ENCODE data around the gene MT1HL1. TPM values are rescaled to one million over a fixed set of nuclear protein-coding genes. Genes with fewer than 3 reads are reported as not detected.
"Not testable (repeated sequence)": the region's sequence is repeated elsewhere in the genome, so short reads cannot be mapped to it uniquely, and the experiment has no call there.

MT1HL1 gene
- total RNA-seq, 4 donors from 2014 or later, result not detected

DNA sequence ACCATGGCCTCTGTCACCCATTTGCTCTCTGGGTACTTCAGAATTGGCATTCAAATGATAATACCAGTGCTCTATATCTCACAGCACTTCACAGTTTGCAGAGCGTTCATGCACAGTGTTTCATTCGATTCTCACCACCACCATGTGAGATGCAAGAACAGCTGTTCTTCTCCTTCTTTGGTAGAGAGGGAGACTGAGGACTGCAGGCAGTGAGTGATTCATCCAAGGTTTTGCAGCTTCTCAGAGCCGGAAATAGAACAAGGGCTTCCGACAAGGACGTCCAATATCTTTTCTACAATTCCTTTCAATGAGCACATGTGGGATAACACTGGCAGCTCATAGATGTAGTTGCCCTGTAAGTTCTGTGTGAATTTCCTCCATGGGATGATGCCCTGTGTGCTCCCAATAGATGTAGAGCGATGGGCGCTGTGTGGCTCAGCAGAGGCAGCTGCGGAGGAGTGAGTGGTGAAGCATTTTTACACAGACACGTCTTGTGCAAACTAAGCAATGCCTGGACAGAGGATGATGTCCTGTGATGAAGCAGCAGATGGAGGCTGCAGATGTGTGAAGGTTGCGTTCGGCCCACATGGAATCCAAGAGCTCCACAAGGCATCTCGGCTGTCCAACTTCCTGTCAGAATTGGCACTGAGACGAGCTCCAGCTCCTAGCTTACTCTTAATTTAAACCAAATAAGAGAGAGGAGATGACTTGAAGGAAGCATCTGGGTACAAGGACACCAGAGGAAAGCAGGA, 24.9 kb downstream of the MT1HL1 start:
- WGBS, 2 donors, result 88% methylated on average over 13 of the region's 13 CpGs
- no peaks in the 10 kb centered on the region for H3K4me1 ChIP-seq
- no peaks in the 10 kb centered on the region for H3K36me3 ChIP-seq
- TF ChIP-seq CTCF (IDR thresholded peaks at IDR 0.05), result no peak
- no peak for TF ChIP-seq EP300 (IDR thresholded peaks at IDR 0.05)
- TF ChIP-seq POLR2A (IDR thresholded peaks at IDR 0.05), result no peak
- H3K4me3 ChIP-seq, result no peak overlapping the region
- peaks cover 0 to 8% (median 0%) of the 10 kb centered on the region in 4 donors for H3K9me3 ChIP-seq
- H3K27ac ChIP-seq, result no peak overlapping the region
- no peaks in the 10 kb centered on the region for H3K27me3 ChIP-seq
- DNase-seq (ENCODE audit: low spot score in 2 of 2), result no peak

- no peaks in the 10 kb centered on the region for H3K36me3 ChIP-seq
- H3K4me3 ChIP-seq, result no peak overlapping the region
- TF ChIP-seq CTCF (IDR thresholded peaks at IDR 0.05) (no peak), EP300 (IDR thresholded peaks at IDR 0.05) (no peak), POLR2A (IDR thresholded peaks at IDR 0.05) (no peak)
- no peak for DNase-seq (ENCODE audit: low spot score in 2 of 2)
- no peak overlapping the region for H3K27ac ChIP-seq
- 93 to 95% methylated on average over 14 of the region's 14 CpGs for WGBS, 2 donors
- peaks cover 0 to 8% (median 0%) of the 10 kb centered on the region in 4 donors for H3K9me3 ChIP-seq
- no peaks in the 10 kb centered on the region for H3K27me3 ChIP-seq
- no peaks in the 10 kb centered on the region for H3K4me1 ChIP-seq
These were observed 25.5 kb downstream of the MT1HL1 start for GRCh38 chr1:236978740-236979139.

- TF ChIP-seq CTCF (IDR thresholded peaks at IDR 0.05) (no peak), POLR2A (IDR thresholded peaks at IDR 0.05) (no peak), EP300 (IDR thresholded peaks at IDR 0.05) (no peak)
These were observed 28.8 kb downstream of the MT1HL1 start for GRCh38 chr1:236975461-236975860.

GRCh38 chr1:236974025-236974424, 30.2 kb downstream of the MT1HL1 start:
- not testable (repeated sequence) for H3K27ac ChIP-seq; H3K9me3 ChIP-seq; H3K4me3 ChIP-seq; DNase-seq (ENCODE audit: low spot score in 2 of 2); H3K27me3 ChIP-seq; H3K4me1 ChIP-seq; H3K36me3 ChIP-seq
- 76 to 87% methylated on average over 5 of the region's 5 CpGs for WGBS, 2 donors

More at GRCh38 chr1:236975461-236975860, 28.8 kb downstream of the MT1HL1 start:
- no peaks in the 10 kb centered on the region for H3K36me3 ChIP-seq
- H3K27ac ChIP-seq, result no peak overlapping the region
- H3K27me3 ChIP-seq, result no peaks in the 10 kb centered on the region
- WGBS, 2 donors, result 86 to 89% methylated on average over 6 of the region's 6 CpGs
- peaks cover 0 to 8% (median 0%) of the 10 kb centered on the region in 4 donors for H3K9me3 ChIP-seq
- H3K4me3 ChIP-seq, result no peak overlapping the region
- no peaks in the 10 kb centered on the region for H3K4me1 ChIP-seq
- DNase-seq (ENCODE audit: low spot score in 2 of 2), result no peak

DNA sequence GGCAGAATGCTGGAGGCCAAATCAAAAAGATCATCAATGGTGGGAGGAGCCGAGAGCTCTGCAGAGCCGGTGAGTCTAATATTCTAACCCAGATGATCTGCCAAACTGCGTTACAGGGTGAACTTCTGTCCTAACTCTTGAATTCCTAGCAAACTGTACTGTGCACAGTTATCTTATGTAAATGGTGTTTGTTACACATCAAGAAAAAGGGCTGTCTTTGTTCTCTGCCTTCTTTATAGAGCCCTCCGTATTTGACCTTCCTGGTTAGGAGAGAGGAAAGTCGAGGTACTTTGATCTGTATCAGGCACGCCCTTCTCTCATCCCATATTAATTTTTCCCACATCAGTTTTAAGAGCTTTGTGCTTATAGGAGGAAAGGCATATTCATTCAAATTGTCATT, 37.6 kb downstream of the MT1HL1 start:
- DNase-seq (ENCODE audit: low spot score in 2 of 2), result no peak
- Histone ChIP-seq H3K4me1 (no peaks in the 10 kb centered on the region), H3K27me3 (no peaks in the 10 kb centered on the region), H3K9me3 (peaks cover 0 to 6% (median 0%) of the 10 kb centered on the region in 4 donors), H3K4me3 (no peak overlapping the region), H3K36me3 (no peaks in the 10 kb centered on the region), H3K27ac (no peak overlapping the region)
- no peak for TF ChIP-seq CTCF (IDR thresholded peaks at IDR 0.05)
- no peak for TF ChIP-seq POLR2A (IDR thresholded peaks at IDR 0.05)
- no peak for TF ChIP-seq EP300 (IDR thresholded peaks at IDR 0.05)
- WGBS, 2 donors, result 61 to 67% methylated on average over 6 of the region's 6 CpGs

Data from tibial nerve (tissue), 4 donors.